CD14-positive monocyte (primary cell): Measurements from ENCODE around the gene DNMT3A. TPM values are rescaled to one million over a fixed set of nuclear protein-coding genes. Genes with fewer than 3 reads are reported as not detected.

ENCODE experiments used
- DNase-seq, 3 donors: peaks; one replicate each; pipeline ENCODE4 v3.0.0-alpha.2; 2011 to 2022
- H2AFZ ChIP-seq: 2 replicates; pipeline ENCODE4 v1.6.0; 2012; ENCODE audit warnings: mild to moderate bottlenecking, low read depth, low read length, inconsistent platforms; ENCODE audit not compliant: insufficient read depth, poor library complexity, severe bottlenecking
- H3K27ac ChIP-seq, 2 donors: 1 replicate in 1 of 2; 2 replicates in 1 of 2; pipeline ENCODE4 v1.5.1; 2012 to 2013; ENCODE audit warnings: low read length in 2 of 2, control low read depth in 1 of 2, inconsistent platforms in 1 of 2, low read depth in 1 of 2, mild to moderate bottlenecking in 1 of 2
- H3K27me3 ChIP-seq, 2 donors: one replicate each; pipeline versions ENCODE4 v1.6.0 to v1.6.1; 2011 to 2013; ENCODE audit warnings: low read length in 2 of 2; ENCODE audit not compliant: control insufficient read depth in 2 of 2, insufficient read depth in 2 of 2
- H3K36me3 ChIP-seq, 2 donors: replicated peaks in 1 of 2; 1 replicate in 1 of 2; 2 replicates in 1 of 2; pipeline versions ENCODE4 v1.5.1 to v1.6.1; 2012 to 2013; ENCODE audit warnings: low read length in 2 of 2, control low read depth in 1 of 2, inconsistent platforms in 1 of 2, mild to moderate bottlenecking in 1 of 2; ENCODE audit not compliant: insufficient read depth in 2 of 2, control insufficient read depth in 1 of 2
- H3K4me1 ChIP-seq, 2 donors: 1 replicate in 1 of 2; 2 replicates in 1 of 2; pipeline versions ENCODE4 v1.5.1 to v1.6.1; 2012 to 2013; ENCODE audit warnings: low read length in 2 of 2, control low read depth in 1 of 2, inconsistent platforms in 1 of 2, mild to moderate bottlenecking in 1 of 2, moderate library complexity in 1 of 2; ENCODE audit not compliant: insufficient read depth in 2 of 2, control insufficient read depth in 1 of 2
- H3K4me2 ChIP-seq: replicated peaks from 2 replicates; pipeline ENCODE3; 2012; ENCODE audit warnings: low read length, moderate library complexity, mild to moderate bottlenecking; ENCODE audit not compliant: poor library complexity, severe bottlenecking; ENCODE audit errors: extremely low read depth
- H3K4me3 ChIP-seq, 3 experiments: fragments of 200-600 bp in 1 of 3; sonication (generic) in 1 of 3; replicated peaks in 1 of 3; 1 replicate in 2 of 3; 2 replicates in 1 of 3; pipeline ENCODE4 v1.5.1; 2011 to 2013; ENCODE audit warnings: low read length in 3 of 3, mild to moderate bottlenecking in 3 of 3, control low read depth in 2 of 3, low read depth in 2 of 3, inconsistent platforms in 1 of 3, moderate library complexity in 1 of 3
- H3K79me2 ChIP-seq: 2 replicates; pipeline ENCODE4 v1.6.0; 2012; ENCODE audit warnings: mild to moderate bottlenecking, control low read depth, inconsistent platforms, low read length, moderate library complexity; ENCODE audit not compliant: insufficient read depth
- H3K9ac ChIP-seq: 2 replicates; pipeline ENCODE4 v1.6.0; 2017; ENCODE audit warnings: low read length, mild to moderate bottlenecking; ENCODE audit not compliant: insufficient read depth, poor library complexity, severe bottlenecking
- H3K9me3 ChIP-seq, 2 donors: replicated peaks in 1 of 2; 1 replicate in 1 of 2; 2 replicates in 1 of 2; pipeline versions ENCODE4 v1.5.1 to v1.6.1; 2012 to 2013; ENCODE audit warnings: low read length in 2 of 2, control low read depth in 1 of 2; ENCODE audit not compliant: control insufficient read depth in 1 of 2, insufficient read depth in 1 of 2
- H4K20me1 ChIP-seq: 2 replicates; pipeline ENCODE4 v1.6.0; 2012; ENCODE audit warnings: mild to moderate bottlenecking, low read length, control low read depth, moderate library complexity; ENCODE audit not compliant: insufficient read depth
- H3K27ac Mint-ChIP-seq, 7 donors: one replicate each; pipeline ENCODE4 v1.8.0; 2020; ENCODE audit warnings: mild to moderate bottlenecking in 7 of 7, mixed read lengths in 7 of 7, moderate library complexity in 6 of 7, inconsistent platforms in 2 of 7
- H3K27me3 Mint-ChIP-seq, 3 donors: one replicate each; pipeline ENCODE4 v1.8.0; 2021 to 2022; ENCODE audit warnings: low read depth in 3 of 3, mild to moderate bottlenecking in 3 of 3, mixed read lengths in 3 of 3, moderate library complexity in 3 of 3, inconsistent platforms in 1 of 3
- H3K36me3 Mint-ChIP-seq, 2 donors: one replicate each; pipeline ENCODE4 v1.8.0; 2020; ENCODE audit warnings: mixed read lengths in 2 of 2, inconsistent platforms in 1 of 2, mild to moderate bottlenecking in 1 of 2
- H3K4me1 Mint-ChIP-seq: one replicate; pipeline ENCODE4 v1.8.0; 2020; ENCODE audit warnings: mild to moderate bottlenecking, mixed read lengths
- H3K4me3 Mint-ChIP-seq, 2 donors: one replicate each; pipeline ENCODE4 v1.8.0; 2020; ENCODE audit warnings: mild to moderate bottlenecking in 2 of 2, mixed read lengths in 2 of 2, moderate library complexity in 1 of 2
- H3K9me3 Mint-ChIP-seq, 7 donors: one replicate each; pipeline ENCODE4 v1.8.0; 2020 to 2022; ENCODE audit warnings: mixed read lengths in 7 of 7, mild to moderate bottlenecking in 6 of 7, moderate library complexity in 6 of 7, inconsistent platforms in 2 of 7
- WGBS: methylation state at CpG from one replicate; pipeline ENCODE4 v1.1.5; 2013; ENCODE audit warnings: missing lambda C conversion rate; ENCODE audit not compliant: insufficient coverage; 5-methylcytosine and 5-hydroxymethylcytosine counted together
- intact Hi-C, 2 donors: fragments of 100-400 bp; cut with micrococcal nuclease; formaldehyde crosslinking; loops; one replicate each; pipeline versions ENCODE4 v1.15.0 to v1.15.1; 2023
- polyA plus RNA-seq, 3 donors: library from polyadenylated mRNA; depleted of rRNA in 1 of 3; unstranded in 2 of 3; stranded (reverse) in 1 of 3; fragments of 300-500 nt in 2 of 3; fragments of >200 nt in 1 of 3; fragmentation: Illumina TruSeq in 2 of 3; gene quantifications; 1 replicate in 2 of 3; 2 replicates in 1 of 3; pipeline ENCODE4 v1.2.3, GENCODE V29; 2012 to 2021
- TF ChIP-seq, protein P1 (sequence below): fragments of 200-600 bp; IDR thresholded peaks from one replicate; pipeline ENCODE4 v1.8.0; 2022; ENCODE audit warnings: antibody characterized with exemption, mild to moderate bottlenecking

The DNMT3A gene
- polyA plus RNA-seq, 3 donors, result 1.7 to 7.9 (median 2.7) TPM

DNA sequence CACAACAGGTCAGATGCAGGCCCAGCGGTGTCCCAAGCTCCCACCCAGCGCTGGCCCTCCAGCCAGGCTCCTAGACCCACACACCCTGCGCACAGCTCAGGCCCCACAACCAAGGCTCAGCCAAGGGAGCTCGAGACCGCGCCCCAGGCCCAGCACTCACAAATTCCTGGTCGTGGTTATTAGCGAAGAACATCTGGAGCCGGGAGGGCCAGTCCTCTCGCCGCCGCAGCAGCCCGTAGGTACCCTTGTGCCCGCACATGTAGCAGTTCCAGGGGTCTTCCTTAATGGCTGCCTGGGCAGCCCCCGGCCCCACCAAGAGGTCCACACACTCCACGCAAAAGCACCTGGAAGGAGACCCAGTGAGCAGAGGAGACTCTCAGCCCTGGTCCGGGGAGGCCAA is 97.7 kb downstream of the DNMT3A start:
- Mint-ChIP-seq H3K4me1 (no peaks in the 10 kb centered on the region), H3K9me3 (no peaks in the 10 kb centered on the region), H3K27ac (no peak overlapping the region), H3K27me3 (peaks cover 0 to 4% (median 0%) of the 10 kb centered on the region in 3 donors), H3K4me3 (no peak overlapping the region), H3K36me3 (peaks cover 80 to 90% of the 10 kb centered on the region in 2 donors)
- intact Hi-C loops, result no loop called here
- Histone ChIP-seq H3K4me1 (no peaks in the 10 kb centered on the region), H3K79me2 (no peaks in the 10 kb centered on the region), H4K20me1 (no peaks in the 10 kb centered on the region), H3K27me3 (no peaks in the 10 kb centered on the region), H3K36me3 (peaks cover 83 to 92% of the 10 kb centered on the region in 2 donors), H3K4me3 (no peak overlapping the region), H2AFZ (no peak overlapping the region), H3K9me3 (no peaks in the 10 kb centered on the region), H3K4me2 (no peak overlapping the region), H3K27ac (no peak overlapping the region), H3K9ac (no peak overlapping the region)
- no peak for DNase-seq
- 97% methylated on average over 15 of the region's 17 CpGs for WGBS
- TF ChIP-seq, protein P1, sequence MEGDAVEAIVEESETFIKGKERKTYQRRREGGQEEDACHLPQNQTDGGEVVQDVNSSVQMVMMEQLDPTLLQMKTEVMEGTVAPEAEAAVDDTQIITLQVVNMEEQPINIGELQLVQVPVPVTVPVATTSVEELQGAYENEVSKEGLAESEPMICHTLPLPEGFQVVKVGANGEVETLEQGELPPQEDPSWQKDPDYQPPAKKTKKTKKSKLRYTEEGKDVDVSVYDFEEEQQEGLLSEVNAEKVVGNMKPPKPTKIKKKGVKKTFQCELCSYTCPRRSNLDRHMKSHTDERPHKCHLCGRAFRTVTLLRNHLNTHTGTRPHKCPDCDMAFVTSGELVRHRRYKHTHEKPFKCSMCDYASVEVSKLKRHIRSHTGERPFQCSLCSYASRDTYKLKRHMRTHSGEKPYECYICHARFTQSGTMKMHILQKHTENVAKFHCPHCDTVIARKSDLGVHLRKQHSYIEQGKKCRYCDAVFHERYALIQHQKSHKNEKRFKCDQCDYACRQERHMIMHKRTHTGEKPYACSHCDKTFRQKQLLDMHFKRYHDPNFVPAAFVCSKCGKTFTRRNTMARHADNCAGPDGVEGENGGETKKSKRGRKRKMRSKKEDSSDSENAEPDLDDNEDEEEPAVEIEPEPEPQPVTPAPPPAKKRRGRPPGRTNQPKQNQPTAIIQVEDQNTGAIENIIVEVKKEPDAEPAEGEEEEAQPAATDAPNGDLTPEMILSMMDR, result no peak

DNA sequence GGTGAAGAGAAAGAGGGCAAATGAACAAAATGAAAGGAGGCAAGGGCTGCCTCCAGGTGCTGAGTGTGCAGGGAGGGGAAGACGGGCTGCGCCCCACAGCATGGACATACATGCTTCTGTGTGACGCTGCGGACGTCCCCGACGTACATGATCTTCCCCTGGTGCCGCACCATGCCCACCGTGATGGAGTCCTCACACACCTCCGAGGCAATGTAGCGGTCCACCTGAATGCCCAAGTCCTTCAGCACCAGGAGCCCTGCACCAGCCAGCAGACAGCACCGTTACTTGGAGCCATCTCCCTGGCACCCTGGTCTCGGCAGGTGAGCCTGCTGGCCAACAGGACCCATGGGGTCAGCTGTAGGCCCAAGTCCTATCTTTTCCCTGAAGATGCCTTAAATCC is 100.3 kb downstream of the DNMT3A start:
- Histone ChIP-seq H3K4me1 (no peaks in the 10 kb centered on the region), H3K9me3 (no peaks in the 10 kb centered on the region), H3K79me2 (no peaks in the 10 kb centered on the region), H3K4me3 (no peak overlapping the region), H3K4me2 (no peak overlapping the region), H3K9ac (no peak overlapping the region), H3K27me3 (no peaks in the 10 kb centered on the region), H2AFZ (no peak overlapping the region), H3K36me3 (peaks cover 85 to 99% of the 10 kb centered on the region in 2 donors), H4K20me1 (no peaks in the 10 kb centered on the region), H3K27ac (no peak overlapping the region)
- Mint-ChIP-seq H3K9me3 (no peaks in the 10 kb centered on the region), H3K36me3 (peaks cover 78 to 93% of the 10 kb centered on the region in 2 donors), H3K27ac (no peak overlapping the region), H3K4me3 (no peak overlapping the region), H3K27me3 (peaks cover 0 to 4% (median 0%) of the 10 kb centered on the region in 3 donors), H3K4me1 (no peaks in the 10 kb centered on the region)
- DNase-seq, result no peak
- intact Hi-C loops, result no loop called here
- TF ChIP-seq, protein P1, result no peak
- WGBS, result 97% methylated on average over 11 of the region's 13 CpGs
